IMR-90 (cell line): ENCODE measurements around the gene GMEB2. TPM values are rescaled to one million over a fixed set of nuclear protein-coding genes. Genes with fewer than 3 reads are reported as not detected.

Source experiments
- ATAC-seq: fragments of 200-7000 bp; cut with Tn5 transposase; 2 replicates; pipeline ENCODE4 v1.9.1; 2020; ENCODE audit warnings: low read depth, mild to moderate bottlenecking, moderate library complexity
- BruUV-seq: library from RNA; stranded (reverse); fragments of 400-500 nt; replicated peaks from 2 replicates; lab custom pipeline; 2021; lab: Mats Ljungman, UMichigan
- CTCF ChIA-PET: fragments of 300-600 bp; formaldehyde crosslinking; extraction: SDS; loops from one replicate; lab custom pipeline; 2021; ENCODE audit warnings: antibody characterized with exemption; lab: Yijun Ruan, JAX
- POLR2A ChIA-PET: fragments of 300-600 bp; sonication (Branson Sonifier 250); formaldehyde crosslinking; loops from one replicate; lab custom pipeline; 2022; ENCODE audit warnings: antibody characterized with exemption; ENCODE audit not compliant: unreplicated experiment; lab: Charles Lee
- DNase-seq: peaks from one replicate; pipeline ENCODE4 v3.0.0; 2013
- H2AFZ ChIP-seq: replicated peaks from 2 replicates; pipeline ENCODE3; 2013; ENCODE audit warnings: low read length, mild to moderate bottlenecking; ENCODE audit not compliant: poor library complexity
- H2AK5ac ChIP-seq: 2 replicates; pipeline ENCODE4 v1.6.1; 2013; ENCODE audit warnings: low read depth, low read length, inconsistent platforms
- H2AK9ac ChIP-seq: replicated peaks from 2 replicates; pipeline ENCODE3; 2013; ENCODE audit warnings: mild to moderate bottlenecking, low read depth, low read length, moderate library complexity; ENCODE audit not compliant: poor library complexity
- H2BK120ac ChIP-seq: 2 replicates; pipeline ENCODE4 v1.6.1; 2013; ENCODE audit warnings: low read depth, low read length, inconsistent platforms
- H2BK15ac ChIP-seq: 3 replicates; pipeline ENCODE4 v1.6.1; 2013; ENCODE audit warnings: low read depth, low read length, inconsistent platforms
- H2BK20ac ChIP-seq: 2 replicates; pipeline ENCODE4 v1.6.1; 2013; ENCODE audit warnings: low read depth, mild to moderate bottlenecking, inconsistent platforms, low read length, moderate library complexity
- H2BK5ac ChIP-seq: 2 replicates; pipeline ENCODE4 v1.6.1; 2013; ENCODE audit warnings: mild to moderate bottlenecking, low read depth, low read length, inconsistent platforms; ENCODE audit not compliant: poor library complexity, severe bottlenecking
- H3K14ac ChIP-seq: replicated peaks from 2 replicates; pipeline ENCODE4 v1.6.1; 2013; ENCODE audit warnings: low read depth, low read length, inconsistent platforms
- H3K18ac ChIP-seq: 2 replicates; pipeline ENCODE4 v1.6.1; 2013; ENCODE audit warnings: low read depth, low read length, control low read depth
- H3K23ac ChIP-seq: 2 replicates; pipeline ENCODE4 v1.6.1; 2013; ENCODE audit warnings: low read depth, low read length, inconsistent platforms
- H3K27ac ChIP-seq: 2 replicates; pipeline ENCODE4 v1.5.1; 2013; ENCODE audit warnings: mild to moderate bottlenecking, control low read depth, low read length; ENCODE audit not compliant: insufficient read depth
- H3K27me3 ChIP-seq: 2 replicates; pipeline ENCODE4 v1.6.1; 2013; ENCODE audit warnings: low read length; ENCODE audit not compliant: control insufficient read depth, insufficient read depth
- H3K36me3 ChIP-seq: 2 replicates; pipeline ENCODE4 v1.6.1; 2013; ENCODE audit warnings: low read length, mixed read lengths; ENCODE audit not compliant: control insufficient read depth, insufficient read depth
- H3K4ac ChIP-seq: 2 replicates; pipeline ENCODE4 v1.6.1; 2013; ENCODE audit warnings: low read depth, low read length, inconsistent platforms
- H3K4me1 ChIP-seq: 2 replicates; pipeline ENCODE4 v1.6.1; 2013; ENCODE audit warnings: low read length, mixed read lengths; ENCODE audit not compliant: control insufficient read depth, insufficient read depth
- H3K4me2 ChIP-seq: 2 replicates; pipeline ENCODE4 v1.6.1; 2013; ENCODE audit warnings: low read depth, mild to moderate bottlenecking, control low read depth, low read length, moderate library complexity
- H3K4me3 ChIP-seq: 2 replicates; pipeline ENCODE4 v1.5.1; 2013; ENCODE audit warnings: low read depth, mild to moderate bottlenecking, control low read depth, low read length, moderate library complexity; ENCODE audit not compliant: insufficient read depth
- H3K56ac ChIP-seq: 2 replicates; pipeline ENCODE4 v1.6.1; 2013; ENCODE audit warnings: low read length, inconsistent platforms; ENCODE audit not compliant: insufficient read depth; ENCODE audit errors: extremely low read depth
- H3K79me1 ChIP-seq, 2 experiments: 2 replicates each; pipeline ENCODE4 v1.6.1; 2013; ENCODE audit warnings: low read length in 2 of 2, inconsistent platforms in 1 of 2, low read depth in 1 of 2
- H3K9ac ChIP-seq: 2 replicates; pipeline ENCODE4 v1.6.1; 2013; ENCODE audit warnings: low read depth, low read length, control low read depth
- H3K9me1 ChIP-seq: 2 replicates; pipeline ENCODE4 v1.6.1; 2013; ENCODE audit warnings: low read length, inconsistent platforms; ENCODE audit not compliant: insufficient read depth
- H3K9me3 ChIP-seq: 2 replicates; pipeline ENCODE4 v1.6.1; 2013; ENCODE audit warnings: low read length; ENCODE audit not compliant: control insufficient read depth, insufficient read depth
- H4K20me1 ChIP-seq: 2 replicates; pipeline ENCODE4 v1.6.1; 2013; ENCODE audit warnings: low read length, inconsistent platforms; ENCODE audit not compliant: insufficient read depth
- H4K5ac ChIP-seq: 2 replicates; pipeline ENCODE4 v1.6.1; 2013; ENCODE audit warnings: mild to moderate bottlenecking, low read depth, low read length, control low read depth
- H4K8ac ChIP-seq, 2 experiments: 2 replicates each; pipeline ENCODE4 v1.6.1; 2013; ENCODE audit warnings: low read depth in 2 of 2, low read length in 2 of 2, control low read depth in 1 of 2, inconsistent platforms in 1 of 2
- H4K91ac ChIP-seq: 2 replicates; pipeline ENCODE4 v1.6.1; 2013; ENCODE audit warnings: low read depth, low read length, inconsistent platforms; ENCODE audit not compliant: insufficient read depth
- CEBPB ChIP-seq: IDR thresholded peaks from 2 replicates; pipeline ENCODE4 v1.6.1; 2012; ENCODE audit warnings: low read depth, low read length, improper control_type of control experiment
- CHD1 ChIP-seq: IDR thresholded peaks from 2 replicates; pipeline ENCODE4 v1.6.1; 2012; ENCODE audit warnings: low read depth, low read length, improper control_type of control experiment
- FOS ChIP-seq: fragments of 150-350 bp; IDR thresholded peaks from 2 replicates; pipeline ENCODE4 v1.6.1; 2016; ENCODE audit warnings: low read depth, low read length
- MXI1 ChIP-seq: IDR thresholded peaks from 2 replicates; pipeline ENCODE4 v1.6.1; 2012; ENCODE audit warnings: low read depth, mild to moderate bottlenecking, low read length, moderate library complexity, borderline replicate concordance
- POLR2A ChIP-seq: IDR thresholded peaks from 2 replicates; pipeline ENCODE4 v1.6.1; 2012; ENCODE audit warnings: mild to moderate bottlenecking, low read depth, low read length
- RAD21 ChIP-seq: IDR thresholded peaks from 2 replicates; pipeline ENCODE4 v1.6.1; 2012; ENCODE audit warnings: low read length, improper control_type of control experiment
- RFX5 ChIP-seq: IDR thresholded peaks from 2 replicates; pipeline ENCODE4 v1.8.0; 2012; ENCODE audit warnings: low read depth, mild to moderate bottlenecking, low read length, moderate library complexity
- SMC3 ChIP-seq: fragments of 150-350 bp; IDR thresholded peaks from 2 replicates; pipeline ENCODE4 v1.6.1; 2016; ENCODE audit warnings: low read depth, mild to moderate bottlenecking, antibody characterized with exemption, low read length, moderate library complexity
- WGBS, 2 experiments: methylation state at CpG; one replicate each; pipeline versions ENCODE4 v1.1.5 to v1.1.7; 2013; ENCODE audit warnings: missing lambda C conversion rate in 2 of 2; ENCODE audit not compliant: insufficient read length in 1 of 2; ENCODE audit errors: extremely low coverage in 2 of 2; 5-methylcytosine and 5-hydroxymethylcytosine counted together
- dilution Hi-C: fragments of 300-500 bp; cut with HindIII; formaldehyde crosslinking; loops from one replicate; pipeline ENCODE4 v1.14.3; 2018; ENCODE audit warnings: low sequenced_read_pairs; ENCODE audit not compliant: unreplicated experiment
- in situ Hi-C: fragments of 300-500 bp; cut with MboI; formaldehyde crosslinking; loops from 3 replicates; pipeline ENCODE4 v1.14.3; 2019; ENCODE audit warnings: low sequenced_read_pairs, inconsistent platforms, mixed read lengths
- intact Hi-C: fragments of 100-400 bp; cut with micrococcal nuclease; formaldehyde crosslinking; loops from 2 replicates; pipeline ENCODE4 v1.10.0; 2022
- polyA plus RNA-seq, 3 experiments: library from polyadenylated mRNA; depleted of rRNA; stranded (reverse); fragments of >200 nt; gene quantifications; 2 replicates each; pipeline ENCODE4 v1.2.3, GENCODE V29; 2012; ENCODE audit warnings: low replicate concordance in 1 of 3
- total RNA-seq: library from RNA; depleted of rRNA; stranded (reverse); fragments of >200 nt; gene quantifications from 2 replicates; pipeline ENCODE4 v1.2.3, GENCODE V29; 2012

GMEB2 gene
- total and polyA plus RNA-seq, 2 of the 4 experiments (the other 2 are of a cell fraction), result 5.0 to 10.0 TPM

DNA sequence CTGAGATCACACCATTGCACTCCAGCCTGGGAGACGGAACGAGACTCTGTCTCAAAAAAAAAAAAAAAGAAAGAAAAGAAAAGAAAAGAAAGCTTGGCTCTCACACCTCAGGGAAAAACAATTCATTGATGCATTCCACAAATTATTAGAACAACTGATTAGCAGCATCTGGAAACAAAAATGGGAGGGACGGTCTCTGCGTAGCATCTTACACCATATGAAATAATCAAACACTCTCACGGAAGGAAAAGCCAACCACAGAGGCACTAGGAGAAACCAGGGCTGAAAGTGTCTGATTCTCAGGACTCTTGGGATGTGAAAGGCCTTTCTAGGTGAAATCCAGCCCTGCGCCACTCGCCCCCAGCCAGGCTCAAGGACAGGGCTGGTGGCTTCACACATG lies 50.6 kb downstream of the GMEB2 start:
- Histone ChIP-seq H2BK5ac (no peak overlapping the region), H4K8ac (no peak overlapping the region), H3K27ac (no peak overlapping the region), H3K9me3 (no peaks in the 10 kb centered on the region), H3K4ac (no peak overlapping the region), H3K56ac (no peak overlapping the region), H2BK20ac (no peak overlapping the region), H3K23ac (no peak overlapping the region), H3K4me1 (peaks cover 10% of the 10 kb centered on the region), H2BK15ac (no peak overlapping the region), H2AK9ac (no peak overlapping the region), H3K36me3 (peaks cover 6% of the 10 kb centered on the region; the same call in 1 of the 2 replicates), H2AFZ (no peak overlapping the region), H3K18ac (no peak overlapping the region), H3K9ac (no peak overlapping the region), H3K79me1 (peaks cover 4 to 13% of the 10 kb centered on the region in 2 experiments), H2BK120ac (no peak overlapping the region), H4K91ac (no peak overlapping the region), H3K9me1 (peaks cover 3% of the 10 kb centered on the region; the same call in 1 of the 2 replicates), H4K5ac (no peak overlapping the region), H3K4me2 (no peak overlapping the region), H3K4me3 (no peak overlapping the region), H2AK5ac (no peak overlapping the region), H3K14ac (no peak overlapping the region), H4K20me1 (no peaks in the 10 kb centered on the region), H3K27me3 (no peaks in the 10 kb centered on the region)
- BruUV-seq, result no TSS peak
- in situ Hi-C loops (no loop called here), dilution Hi-C loops (no loop called here), intact Hi-C loops (no loop called here)
- ATAC-seq (no peak), DNase-seq (no peak)
- WGBS, 2 experiments, result no CpG with 5 or more reads among the region's 7 CpGs
- TF ChIP-seq CEBPB, result no peak
- TF ChIP-seq MXI1, result no peak
- no peak for TF ChIP-seq FOS
- TF ChIP-seq RFX5, result no peak
- no peak for TF ChIP-seq SMC3
- no peak for TF ChIP-seq CHD1
- no peak for TF ChIP-seq POLR2A
- TF ChIP-seq RAD21, result no peak
- POLR2A ChIA-PET, result no interaction called here
- CTCF ChIA-PET, result no interaction called here
